ENCODE measurements around the gene VASH2. TPM values are rescaled to one million over a fixed set of nuclear protein-coding genes. Genes with fewer than 3 reads are reported as not detected.

Gene VASH2
- total and polyA plus RNA-seq, 2 of the 4 experiments (the other 2 are of a cell fraction) = 0.90 to 1.2 TPM

GRCh38 chr1:212966616-212967015, 16.3 kb downstream of the VASH2 start:
- no TSS peak for BruUV-seq (replicated peaks)
- no peak overlapping the region for H3K9ac ChIP-seq (ENCODE audit: low read depth, low read length)
- dilution Hi-C loops (cut with HindIII; ENCODE audit: low sequenced_read_pairs, unreplicated experiment) = no loop called here
- no peak overlapping the region for H2AK9ac ChIP-seq (replicated peaks; ENCODE audit: low read depth, low read length, poor library complexity)
- no peak overlapping the region for H2BK5ac ChIP-seq (ENCODE audit: low read depth, low read length, poor library complexity, severe bottlenecking)
- H3K4me2 ChIP-seq (ENCODE audit: low read depth, low read length) = no peak overlapping the region
- no peak overlapping the region for H4K8ac ChIP-seq (ENCODE audit: low read depth in 2 of 2, low read length in 2 of 2)
- TF ChIP-seq CEBPB (IDR thresholded peaks at IDR 0.05; ENCODE audit: low read depth, low read length) = no peak
- H3K27me3 ChIP-seq (ENCODE audit: control insufficient read depth, insufficient read depth, low read length) = no peaks in the 10 kb centered on the region
- H3K9me1 ChIP-seq (ENCODE audit: insufficient read depth, low read length) = no peaks in the 10 kb centered on the region
- no peak overlapping the region for H2AK5ac ChIP-seq (ENCODE audit: low read depth, low read length)
- no peak for ATAC-seq (ENCODE audit: low read depth)
- no peak overlapping the region for H2BK15ac ChIP-seq (ENCODE audit: low read depth, low read length)
- no peak overlapping the region for H3K18ac ChIP-seq (ENCODE audit: low read depth, low read length)
- H3K4me3 ChIP-seq (ENCODE audit: insufficient read depth, low read depth, low read length) = no peak overlapping the region
- no peak overlapping the region for H4K91ac ChIP-seq (ENCODE audit: insufficient read depth, low read depth, low read length)
- H3K14ac ChIP-seq (replicated peaks; ENCODE audit: low read depth, low read length) = no peak overlapping the region
- in situ Hi-C loops (cut with MboI; ENCODE audit: low sequenced_read_pairs) = no loop called here
- WGBS, 2 experiments (ENCODE audit: extremely low coverage in 2 of 2, insufficient read length in 1 of 2) = 80% methylated on average over 1 of the region's 5 CpGs; no CpG with 5 or more reads in 1 of the 2 experiments
- H3K36me3 ChIP-seq (ENCODE audit: control insufficient read depth, insufficient read depth, low read length) = peaks cover 24% of the 10 kb centered on the region
- no peak for DNase-seq
- H2BK120ac ChIP-seq (ENCODE audit: low read depth, low read length) = no peak overlapping the region
- no peak overlapping the region for H3K4ac ChIP-seq (ENCODE audit: low read depth, low read length)
- intact Hi-C loops (cut with micrococcal nuclease) = no loop called here
- H4K20me1 ChIP-seq (ENCODE audit: insufficient read depth, low read length) = no peaks in the 10 kb centered on the region
- no peaks in the 10 kb centered on the region for H3K79me1 ChIP-seq (ENCODE audit: low read depth in 1 of 2, low read length in 2 of 2)
- CTCF ChIA-PET = no interaction called here
- no peak overlapping the region for H2AFZ ChIP-seq (replicated peaks; ENCODE audit: low read length, poor library complexity)
- no peak overlapping the region for H3K27ac ChIP-seq (ENCODE audit: insufficient read depth, low read length)
- peaks cover 3% of the 10 kb centered on the region; the same call in 1 of the 2 replicates for H3K4me1 ChIP-seq (ENCODE audit: control insufficient read depth, insufficient read depth, low read length)
- no peak overlapping the region for H3K23ac ChIP-seq (ENCODE audit: low read depth, low read length)
- H2BK20ac ChIP-seq (ENCODE audit: low read depth, low read length) = no peak overlapping the region
- no peak overlapping the region for H3K56ac ChIP-seq (ENCODE audit: extremely low read depth, insufficient read depth, low read length)
- H3K9me3 ChIP-seq (ENCODE audit: control insufficient read depth, insufficient read depth, low read length) = no peaks in the 10 kb centered on the region
- H4K5ac ChIP-seq (ENCODE audit: low read depth, low read length) = no peak overlapping the region
- POLR2A ChIA-PET (ENCODE audit: unreplicated experiment) = no interaction called here
